Fibroblast of lung (primary cell): Measurements from ENCODE around the gene RADIL. TPM values are rescaled to one million over a fixed set of nuclear protein-coding genes. Genes with fewer than 3 reads are reported as not detected.

ENCODE experiments used
- DNase-seq, 2 donors: peaks; one replicate each; pipeline versions ENCODE4 v3.0.0 to v3.0.0-alpha.2; 2010; ENCODE audit warnings: low read depth in 2 of 2
- H2AFZ ChIP-seq: 2 replicates; pipeline ENCODE4 v1.5.1; 2012; ENCODE audit warnings: low read length, control low read depth, inconsistent platforms
- H3K27ac ChIP-seq: 2 replicates; pipeline ENCODE4 v1.5.1; 2011; ENCODE audit warnings: low read length, control low read depth; ENCODE audit not compliant: insufficient read depth
- H3K27me3 ChIP-seq: 2 replicates; pipeline ENCODE4 v1.5.1; 2011; ENCODE audit warnings: mild to moderate bottlenecking, low read length; ENCODE audit not compliant: control insufficient read depth, insufficient read depth
- H3K36me3 ChIP-seq: 2 replicates; pipeline ENCODE4 v1.5.1; 2011; ENCODE audit warnings: low read length; ENCODE audit not compliant: control insufficient read depth, insufficient read depth
- H3K4me1 ChIP-seq: 2 replicates; pipeline ENCODE4 v1.5.1; 2011; ENCODE audit warnings: low read length; ENCODE audit not compliant: control insufficient read depth, insufficient read depth; ENCODE audit errors: extremely low read depth
- H3K4me2 ChIP-seq: 2 replicates; pipeline ENCODE4 v1.5.1; 2011; ENCODE audit warnings: low read length, control low read depth; ENCODE audit not compliant: insufficient read depth; ENCODE audit errors: extremely low read depth
- H3K4me3 ChIP-seq, 4 experiments: fragments of 200-600 bp in 1 of 4; sonication (generic) in 1 of 4; replicated peaks in 1 of 4; 2 replicates each; pipeline ENCODE4 v1.5.1; 2011 to 2016; ENCODE audit warnings: low read length in 4 of 4, low read depth in 3 of 4, mild to moderate bottlenecking in 3 of 4, control low read depth in 2 of 4, inconsistent platforms in 1 of 4, mixed read lengths in 1 of 4; ENCODE audit not compliant: insufficient read depth in 1 of 4; ENCODE audit errors: control extremely low read depth in 1 of 4
- H3K79me2 ChIP-seq: 2 replicates; pipeline ENCODE4 v1.5.1; 2012; ENCODE audit warnings: mild to moderate bottlenecking, low read length, inconsistent platforms; ENCODE audit not compliant: control insufficient read depth, insufficient read depth
- H3K9ac ChIP-seq: 2 replicates; pipeline ENCODE4 v1.5.1; 2011; ENCODE audit warnings: mild to moderate bottlenecking, low read length, control low read depth; ENCODE audit not compliant: insufficient read depth
- H3K9me3 ChIP-seq: 2 replicates; pipeline ENCODE4 v1.5.1; 2012; ENCODE audit warnings: low read depth, low read length; ENCODE audit not compliant: control insufficient read depth, insufficient read depth
- H4K20me1 ChIP-seq: 2 replicates; pipeline ENCODE4 v1.5.1; 2011; ENCODE audit warnings: low read length; ENCODE audit not compliant: control insufficient read depth, insufficient read depth; ENCODE audit errors: extremely low read depth
- EZH2 ChIP-seq: IDR thresholded peaks from 2 replicates; pipeline ENCODE4 v1.5.1; 2012; ENCODE audit warnings: low read length, control low read depth, mild to moderate bottlenecking; ENCODE audit errors: missing control alignments
- polyA plus RNA-seq, 2 donors: library from polyadenylated mRNA; depleted of rRNA in 1 of 2; stranded (reverse) in 1 of 2; unstranded in 1 of 2; fragments of >200 nt; gene quantifications; 2 replicates each; pipeline ENCODE4 v1.2.1, GENCODE V29; 2011 to 2012; ENCODE audit warnings: missing spikeins in 1 of 2
- total RNA-seq: library from RNA; depleted of rRNA; stranded (reverse); fragments of >200 nt; gene quantifications from 2 replicates; pipeline ENCODE4 v1.2.1, GENCODE V29; 2014
- TF ChIP-seq, protein P1 (sequence below), 2 donors: IDR thresholded peaks in 1 of 2; conservative IDR thresholded peaks in 1 of 2; 1 replicate in 1 of 2; 2 replicates in 1 of 2; pipeline ENCODE4 v1.5.1; 2011 to 2012; ENCODE audit warnings: low read length in 2 of 2, control low read depth in 1 of 2, inconsistent platforms in 1 of 2, low read depth in 1 of 2, mild to moderate bottlenecking in 1 of 2

Gene RADIL
- total and polyA plus RNA-seq, 2 donors (not counting 1 experiment from before 2014, with no cell fraction given), result 0.33 to 0.85 TPM

DNA sequence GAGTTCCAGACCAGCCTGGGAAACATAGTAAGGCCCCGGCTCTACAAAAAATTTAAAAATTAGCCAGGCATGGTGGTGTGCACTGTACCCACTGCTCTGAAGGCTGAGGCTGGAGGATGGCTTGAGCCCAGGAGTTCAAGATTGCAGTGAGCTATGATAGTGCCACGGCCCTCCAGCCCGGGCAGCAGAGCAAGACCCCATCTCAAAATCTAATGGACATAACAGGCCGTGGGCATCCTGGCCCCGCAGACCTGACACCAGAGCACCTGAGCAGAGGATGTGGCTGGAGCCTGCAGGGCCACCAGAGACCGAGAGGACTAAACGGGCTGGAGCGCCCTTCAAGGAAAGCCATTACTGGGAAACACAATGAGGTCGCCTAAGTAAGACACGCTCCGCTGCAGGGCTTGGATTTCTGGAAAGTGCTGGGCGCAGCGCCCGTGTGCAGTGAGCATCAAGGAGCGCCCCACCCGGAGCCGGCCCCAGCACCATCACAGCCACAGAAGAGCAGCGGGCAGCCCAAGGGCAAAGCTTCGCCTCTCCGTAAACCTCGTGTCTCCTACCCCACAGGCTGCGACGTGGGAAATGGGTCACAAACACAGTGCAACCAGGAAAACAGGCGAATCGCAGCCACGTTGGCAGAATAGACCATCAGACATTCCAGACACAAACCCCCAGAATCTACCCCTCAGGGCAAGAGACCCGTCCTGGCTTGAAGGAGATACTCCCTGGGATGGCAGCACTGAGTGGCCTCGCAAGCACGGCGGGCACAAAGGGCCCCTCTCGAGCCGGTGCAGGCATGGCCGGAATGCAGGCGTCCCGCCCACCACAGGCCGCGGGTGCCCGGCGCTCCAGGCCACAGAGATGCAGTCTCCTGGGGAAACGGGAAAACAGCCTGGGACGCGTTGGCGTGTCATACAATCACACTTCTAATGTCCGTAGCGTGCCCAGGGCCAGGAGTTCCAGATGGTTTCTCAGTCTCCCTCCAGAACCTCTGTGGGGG lies 4.9 kb downstream of the RADIL start:
- no peaks in the 10 kb centered on the region for H3K36me3 ChIP-seq
- peaks cover 8% of the 10 kb centered on the region for H3K4me1 ChIP-seq
- H3K9ac ChIP-seq, result no peak overlapping the region
- DNase-seq, result peak in 1 of 2 donors; percentile 56
- H3K27me3 ChIP-seq, result no peaks in the 10 kb centered on the region
- no peaks in the 10 kb centered on the region for H3K9me3 ChIP-seq
- TF ChIP-seq, protein P1, sequence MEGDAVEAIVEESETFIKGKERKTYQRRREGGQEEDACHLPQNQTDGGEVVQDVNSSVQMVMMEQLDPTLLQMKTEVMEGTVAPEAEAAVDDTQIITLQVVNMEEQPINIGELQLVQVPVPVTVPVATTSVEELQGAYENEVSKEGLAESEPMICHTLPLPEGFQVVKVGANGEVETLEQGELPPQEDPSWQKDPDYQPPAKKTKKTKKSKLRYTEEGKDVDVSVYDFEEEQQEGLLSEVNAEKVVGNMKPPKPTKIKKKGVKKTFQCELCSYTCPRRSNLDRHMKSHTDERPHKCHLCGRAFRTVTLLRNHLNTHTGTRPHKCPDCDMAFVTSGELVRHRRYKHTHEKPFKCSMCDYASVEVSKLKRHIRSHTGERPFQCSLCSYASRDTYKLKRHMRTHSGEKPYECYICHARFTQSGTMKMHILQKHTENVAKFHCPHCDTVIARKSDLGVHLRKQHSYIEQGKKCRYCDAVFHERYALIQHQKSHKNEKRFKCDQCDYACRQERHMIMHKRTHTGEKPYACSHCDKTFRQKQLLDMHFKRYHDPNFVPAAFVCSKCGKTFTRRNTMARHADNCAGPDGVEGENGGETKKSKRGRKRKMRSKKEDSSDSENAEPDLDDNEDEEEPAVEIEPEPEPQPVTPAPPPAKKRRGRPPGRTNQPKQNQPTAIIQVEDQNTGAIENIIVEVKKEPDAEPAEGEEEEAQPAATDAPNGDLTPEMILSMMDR (conservative IDR thresholded peaks at IDR 0.05 in 1 of 2, IDR thresholded peaks at IDR 0.05 in 1 of 2; ENCODE audit: low read depth in 1 of 2, low read length in 2 of 2), result no peak
- H4K20me1 ChIP-seq, result no peaks in the 10 kb centered on the region
- no peak overlapping the region for H2AFZ ChIP-seq
- H3K27ac ChIP-seq, result no peak overlapping the region
- no peak overlapping the region for H3K4me2 ChIP-seq
- no peaks in the 10 kb centered on the region for H3K79me2 ChIP-seq
- no peak overlapping the region for H3K4me3 ChIP-seq

DNA sequence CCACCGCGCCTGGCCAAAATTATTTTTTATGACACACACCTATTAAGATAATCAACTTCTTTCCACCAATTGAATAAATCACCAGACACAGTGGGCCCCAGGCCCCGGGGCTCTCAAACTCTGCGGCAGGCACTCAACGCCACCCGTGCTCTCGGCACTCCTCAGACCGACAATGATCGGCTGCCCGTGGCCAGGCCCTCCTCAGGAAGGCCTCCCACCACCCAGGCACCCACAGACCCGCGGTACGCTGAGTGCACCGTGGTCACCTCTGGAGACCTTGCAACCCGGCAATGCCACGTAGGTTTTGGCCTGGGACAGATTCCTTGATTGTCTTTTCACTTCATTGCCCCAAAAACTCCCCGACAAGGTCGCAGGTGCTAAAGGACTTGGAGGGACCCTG lies 6.9 kb downstream of the RADIL start:
- Histone ChIP-seq H3K4me1 (no peaks in the 10 kb centered on the region), H4K20me1 (no peaks in the 10 kb centered on the region), H3K27ac (no peak overlapping the region), H3K9me3 (no peaks in the 10 kb centered on the region), H3K9ac (no peak overlapping the region), H3K4me2 (no peak overlapping the region), H3K79me2 (no peaks in the 10 kb centered on the region), H3K36me3 (no peaks in the 10 kb centered on the region), H3K4me3 (no peak overlapping the region), H3K27me3 (no peaks in the 10 kb centered on the region), H2AFZ (no peak overlapping the region)
- DNase-seq, result no peak
- no peak for TF ChIP-seq EZH2
- TF ChIP-seq, protein P1 (conservative IDR thresholded peaks at IDR 0.05 in 1 of 2, IDR thresholded peaks at IDR 0.05 in 1 of 2; ENCODE audit: low read depth in 1 of 2, low read length in 2 of 2), result no peak

DNA sequence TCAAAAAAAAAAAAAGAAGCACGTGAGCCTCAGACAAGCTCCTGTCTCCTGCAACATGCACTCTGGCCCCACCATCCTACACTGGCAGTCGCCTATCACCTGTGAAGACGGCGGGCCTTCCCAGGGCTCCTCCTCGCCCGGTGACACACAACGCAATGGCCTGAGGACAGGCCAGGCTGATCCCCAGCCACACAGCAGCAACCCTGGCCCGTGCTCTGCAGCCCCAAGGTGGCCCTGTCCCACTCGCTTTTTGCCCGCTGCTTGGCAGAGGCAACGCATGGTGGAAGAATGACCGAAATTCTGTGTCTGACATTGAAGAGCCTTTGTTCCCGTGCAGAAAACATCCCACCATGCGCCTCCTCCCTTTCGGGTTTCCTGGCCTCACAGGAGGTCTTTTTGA lies 8.1 kb downstream of the RADIL start:
- H3K36me3 ChIP-seq, result no peaks in the 10 kb centered on the region

More for the DNA sequence above, 8.1 kb downstream of the RADIL start:
- Histone ChIP-seq H3K27ac (no peak overlapping the region), H3K4me2 (no peak overlapping the region), H3K27me3 (no peaks in the 10 kb centered on the region), H3K4me1 (no peaks in the 10 kb centered on the region), H3K9ac (no peak overlapping the region), H3K79me2 (no peaks in the 10 kb centered on the region), H3K4me3 (no peak overlapping the region), H2AFZ (no peak overlapping the region), H4K20me1 (no peaks in the 10 kb centered on the region), H3K9me3 (no peaks in the 10 kb centered on the region)
- TF ChIP-seq EZH2, result no peak
- TF ChIP-seq, protein P1 (conservative IDR thresholded peaks at IDR 0.05 in 1 of 2, IDR thresholded peaks at IDR 0.05 in 1 of 2; ENCODE audit: low read depth in 1 of 2, low read length in 2 of 2), result no peak
- DNase-seq, result no peak
